GM12878 (cell line): ENCODE results near the gene C2orf74. TPM values are rescaled to one million over a fixed set of nuclear protein-coding genes. Genes with fewer than 3 reads are reported as not detected.
A peak's percentile ranks its signal among the peaks of the same experiment; 100 is the strongest.

ENCODE experiments used
- ATAC-seq: fragments of 200-7000 bp; cut with Tn5 transposase; 3 replicates; pipeline ENCODE4 v1.9.1; 2020; ENCODE audit warnings: mild to moderate bottlenecking, moderate library complexity
- BruUV-seq: library from RNA; stranded (reverse); fragments of 400-500 nt; replicated peaks from 2 replicates; lab custom pipeline; 2021; lab: Mats Ljungman, UMichigan
- CTCF ChIA-PET: fragments of 300-600 bp; sonication (Branson Sonifier 250); formaldehyde crosslinking; extraction: SDS; loops from one replicate; lab custom pipeline; 2021; ENCODE audit warnings: inconsistent platforms; lab: Yijun Ruan, JAX
- POLR2A ChIA-PET: fragments of 350-600 bp; formaldehyde crosslinking; extraction: SDS; loops from one replicate; lab custom pipeline; 2021; ENCODE audit warnings: inconsistent platforms; lab: Charles Lee
- RAD21 ChIA-PET: fragments of 300-600 bp; sonication (Branson Sonifier 250); formaldehyde crosslinking; loops from one replicate; lab custom pipeline; 2023; ENCODE audit warnings: antibody characterized with exemption; ENCODE audit not compliant: unreplicated experiment; lab: Charles Lee
- SMC1A ChIA-PET: fragments of 300-600 bp; sonication (Branson Sonifier 250); formaldehyde crosslinking; loops from one replicate; lab custom pipeline; 2023; ENCODE audit not compliant: unreplicated experiment, uncharacterized antibody; lab: Charles Lee
- DNase-seq: peaks from one replicate; pipeline ENCODE4 v3.0.0-alpha.2; 2011; ENCODE audit warnings: low read depth, low spot score
- FAIRE-seq: peaks from 3 replicates; lab custom pipeline; 2011; peaks lifted over from hg19 to GRCh38; lab: Jason Lieb, UNC
- H2AFZ ChIP-seq: 2 replicates; pipeline ENCODE4 v1.6.0; 2011; ENCODE audit warnings: low read depth, low read length, control low read depth; ENCODE audit not compliant: control insufficient read depth
- H3K27ac ChIP-seq: 2 replicates; pipeline ENCODE4 v1.5.1; 2011; ENCODE audit warnings: control low read depth; ENCODE audit not compliant: control insufficient read depth, insufficient read depth
- H3K27me3 ChIP-seq, 2 experiments: replicated peaks in 1 of 2; 2 replicates each; pipeline versions ENCODE4 v1.6.0 to v1.6.1; 2011; ENCODE audit warnings: low read length in 1 of 2; ENCODE audit not compliant: control insufficient read depth in 2 of 2, insufficient read depth in 2 of 2
- H3K36me3 ChIP-seq, 2 experiments: 2 replicates each; pipeline ENCODE4 v1.5.1; 2011; ENCODE audit warnings: low read length in 1 of 2; ENCODE audit not compliant: control insufficient read depth in 2 of 2, insufficient read depth in 2 of 2
- H3K4me1 ChIP-seq: 2 replicates; pipeline ENCODE4 v1.6.1; 2011; ENCODE audit warnings: mild to moderate bottlenecking, low read length, moderate library complexity, mixed read lengths; ENCODE audit not compliant: control insufficient read depth, insufficient read depth
- H3K4me2 ChIP-seq: 2 replicates; pipeline ENCODE4 v1.6.0; 2011; ENCODE audit warnings: control low read depth; ENCODE audit not compliant: control insufficient read depth, insufficient read depth
- H3K4me3 ChIP-seq: fragments of 200-600 bp; sonication (generic); 2 replicates; pipeline ENCODE4 v1.5.1; 2016
- H3K79me2 ChIP-seq: 2 replicates; pipeline ENCODE4 v1.6.0; 2011; ENCODE audit warnings: low read length; ENCODE audit not compliant: control insufficient read depth, insufficient read depth
- H3K9ac ChIP-seq: 2 replicates; pipeline ENCODE4 v1.8.0; 2011; ENCODE audit warnings: low read length, control low read depth, mixed read lengths; ENCODE audit not compliant: control insufficient read depth, insufficient read depth
- H3K9me3 ChIP-seq: replicated peaks from 3 replicates; pipeline ENCODE4 v1.5.1; 2011; ENCODE audit warnings: mild to moderate bottlenecking, low read length; ENCODE audit not compliant: control insufficient read depth, insufficient read depth
- H4K20me1 ChIP-seq: 2 replicates; pipeline ENCODE4 v1.6.0; 2011; ENCODE audit not compliant: control insufficient read depth, insufficient read depth
- CHD4 ChIP-seq: fragments of 200-600 bp; sonication (generic); IDR thresholded peaks from 2 replicates; pipeline ENCODE4 v1.6.1; 2016; ENCODE audit warnings: mild to moderate bottlenecking
- HDAC2 ChIP-seq: fragments of 200-600 bp; sonication (generic); IDR thresholded peaks from 2 replicates; pipeline ENCODE4 v1.6.1; 2017
- MTA3 ChIP-seq: IDR thresholded peaks from 2 replicates; pipeline ENCODE4 v1.6.1; 2012; ENCODE audit warnings: low read length, inconsistent platforms, borderline replicate concordance
- RUNX3 ChIP-seq: IDR thresholded peaks from 2 replicates; pipeline ENCODE4 v1.6.1; 2012; ENCODE audit warnings: low read length, inconsistent platforms
- SPI1 ChIP-seq: IDR thresholded peaks from 2 replicates; pipeline ENCODE4 v1.6.1; 2011; ENCODE audit warnings: low read depth, mild to moderate bottlenecking, low read length, moderate library complexity, borderline replicate concordance; ENCODE audit not compliant: insufficient read depth
- SREBF2 ChIP-seq: IDR thresholded peaks from 2 replicates; pipeline ENCODE4 v1.6.1; 2012; ENCODE audit warnings: mild to moderate bottlenecking, low read length
- TARDBP ChIP-seq: IDR thresholded peaks from 2 replicates; pipeline ENCODE4 v1.6.1; 2016; ENCODE audit warnings: borderline replicate concordance
- ZZZ3 ChIP-seq: IDR thresholded peaks from 2 replicates; pipeline ENCODE4 v1.6.1; 2011; ENCODE audit warnings: low read depth; ENCODE audit not compliant: control insufficient read depth, insufficient read length
- WGBS: methylation state at CpG from one replicate; pipeline ENCODE4 v1.1.6; 2016; ENCODE audit warnings: low lambda C conversion rate; ENCODE audit not compliant: insufficient replicate concordance, insufficient coverage; ENCODE audit errors: missing lambda C conversion rate; 5-methylcytosine and 5-hydroxymethylcytosine counted together
- in situ Hi-C: fragments of 300-500 bp; cut with MboI; formaldehyde crosslinking; loops from 9 replicates; pipeline ENCODE4 v1.14.3; 2018; ENCODE audit warnings: mixed read lengths
- intact Hi-C: fragments of 100-400 bp; cut with micrococcal nuclease; formaldehyde crosslinking; loops from one replicate; pipeline ENCODE4 v1.14.2; 2022; ENCODE audit not compliant: unreplicated experiment
- polyA plus RNA-seq, 11 experiments: library from polyadenylated mRNA; depleted of rRNA in 4 of 11; unstranded in 6 of 11; stranded (reverse) in 5 of 11; fragments of >200 nt; fragmentation: Nextera tagmentation in 4 of 11; fragmentation: Illumina TruSeq in 1 of 11; extraction: Ambion mirVana in 4 of 11; extraction: Trizol in 1 of 11; gene quantifications; 1 replicate in 1 of 11; 2 replicates in 10 of 11; pipeline versions ENCODE4 v1.2.1 to v1.2.3, GENCODE V29; 2011 to 2016; ENCODE audit warnings: inconsistent platforms in 2 of 11, missing spikeins in 2 of 11, low read depth in 1 of 11
- total RNA-seq, 4 experiments: library from RNA; depleted of rRNA in 3 of 4; stranded (reverse); fragments of >200 nt in 3 of 4; fragmentation: Illumina TruSeq in 1 of 4; extraction: Trizol in 1 of 4; gene quantifications; 2 replicates each; pipeline versions ENCODE4 v1.2.1 to v1.2.3, GENCODE V29; 2013 to 2021
- TF ChIP-seq, protein P1 (sequence below): fragments of 450-650 bp; conservative IDR thresholded peaks from 2 replicates; pipeline ENCODE4 v1.6.1; 2017; ENCODE audit warnings: mild to moderate bottlenecking, moderate library complexity
- TF ChIP-seq, protein P2 (sequence below): fragments of 450-650 bp; IDR thresholded peaks from 2 replicates; pipeline ENCODE4 v1.6.1; 2014; ENCODE audit warnings: mild to moderate bottlenecking

Gene C2orf74
- total and polyA plus RNA-seq, 10 of the 15 experiments (the other 5 are each of a cell fraction or from before 2014, with no cell fraction given) = 3.8 to 25.0 (median 15.2) TPM

DNA sequence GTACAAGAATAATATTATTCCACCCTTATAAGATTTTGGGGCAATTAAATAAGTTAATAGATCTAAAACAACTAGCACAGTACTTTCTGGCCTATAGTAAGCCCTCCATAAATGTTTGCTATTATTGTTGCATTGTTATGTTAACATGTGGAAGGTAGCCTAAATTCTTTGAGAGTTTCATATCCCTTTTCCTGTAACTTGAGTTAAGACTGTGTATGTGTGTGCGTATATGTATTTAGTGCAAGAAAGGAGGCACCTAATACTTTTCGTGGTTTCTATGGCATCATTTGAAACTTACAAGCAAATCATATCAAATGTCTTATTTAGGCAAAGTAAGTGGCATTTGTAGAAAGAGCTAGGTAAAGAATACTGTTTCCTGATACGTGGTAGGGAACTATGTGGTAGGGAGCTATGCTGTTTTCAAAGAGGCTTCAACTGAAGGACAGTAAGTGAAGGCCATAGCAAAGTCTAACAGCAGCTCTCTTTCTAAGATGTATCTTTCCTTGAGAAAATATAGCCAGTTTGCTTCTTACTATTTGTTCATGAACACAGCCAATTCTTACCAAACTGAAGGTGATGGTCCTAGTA, 36.8 kb upstream of the C2orf74 start:
- TF ChIP-seq, protein P1, sequence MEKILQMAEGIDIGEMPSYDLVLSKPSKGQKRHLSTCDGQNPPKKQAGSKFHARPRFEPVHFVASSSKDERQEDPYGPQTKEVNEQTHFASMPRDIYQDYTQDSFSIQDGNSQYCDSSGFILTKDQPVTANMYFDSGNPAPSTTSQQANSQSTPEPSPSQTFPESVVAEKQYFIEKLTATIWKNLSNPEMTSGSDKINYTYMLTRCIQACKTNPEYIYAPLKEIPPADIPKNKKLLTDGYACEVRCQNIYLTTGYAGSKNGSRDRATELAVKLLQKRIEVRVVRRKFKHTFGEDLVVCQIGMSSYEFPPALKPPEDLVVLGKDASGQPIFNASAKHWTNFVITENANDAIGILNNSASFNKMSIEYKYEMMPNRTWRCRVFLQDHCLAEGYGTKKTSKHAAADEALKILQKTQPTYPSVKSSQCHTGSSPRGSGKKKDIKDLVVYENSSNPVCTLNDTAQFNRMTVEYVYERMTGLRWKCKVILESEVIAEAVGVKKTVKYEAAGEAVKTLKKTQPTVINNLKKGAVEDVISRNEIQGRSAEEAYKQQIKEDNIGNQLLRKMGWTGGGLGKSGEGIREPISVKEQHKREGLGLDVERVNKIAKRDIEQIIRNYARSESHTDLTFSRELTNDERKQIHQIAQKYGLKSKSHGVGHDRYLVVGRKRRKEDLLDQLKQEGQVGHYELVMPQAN = no peak
- TF ChIP-seq ZZZ3 (no peak), SREBF2 (no peak), RUNX3 (peak; percentile 27; the same call in 1 of the 2 replicates), SPI1 (peak; percentile 51; the same call in 1 of the 2 replicates), TARDBP (no peak), CHD4 (no peak), HDAC2 (no peak), MTA3 (no peak)
- TF ChIP-seq, protein P2, sequence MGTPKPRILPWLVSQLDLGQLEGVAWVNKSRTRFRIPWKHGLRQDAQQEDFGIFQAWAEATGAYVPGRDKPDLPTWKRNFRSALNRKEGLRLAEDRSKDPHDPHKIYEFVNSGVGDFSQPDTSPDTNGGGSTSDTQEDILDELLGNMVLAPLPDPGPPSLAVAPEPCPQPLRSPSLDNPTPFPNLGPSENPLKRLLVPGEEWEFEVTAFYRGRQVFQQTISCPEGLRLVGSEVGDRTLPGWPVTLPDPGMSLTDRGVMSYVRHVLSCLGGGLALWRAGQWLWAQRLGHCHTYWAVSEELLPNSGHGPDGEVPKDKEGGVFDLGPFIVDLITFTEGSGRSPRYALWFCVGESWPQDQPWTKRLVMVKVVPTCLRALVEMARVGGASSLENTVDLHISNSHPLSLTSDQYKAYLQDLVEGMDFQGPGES = no peak
- H3K9me3 ChIP-seq = no peaks in the 10 kb centered on the region; the same call in 2 of the 3 replicates
- 82% methylated on average over 3 of the region's 3 CpGs for WGBS
- H3K36me3 ChIP-seq = no peaks in the 10 kb centered on the region
- ATAC-seq (peak; percentile 70), DNase-seq (peak; percentile 11), FAIRE-seq (peak; percentile 83)
- no peak overlapping the region for H3K4me3 ChIP-seq
- no peak overlapping the region for H3K9ac ChIP-seq
- POLR2A ChIA-PET = interaction anchor here (0.7 kb wide), 1 partner anchor 20 kb away, joined by 3 read pairs; no protein-coding TSS in a partner anchor
- CTCF ChIA-PET = interaction anchor here (0.6 to 1.7 kb wide), 3 partner anchors 9 to 54 kb away, joined by 3 to 4 read pairs (median 3); no protein-coding TSS in a partner anchor
- no peaks in the 10 kb centered on the region for H3K27me3 ChIP-seq
- SMC1A ChIA-PET = interaction anchor here (0.7 to 1.4 kb wide), 4 partner anchors 8 to 471 kb away, joined by 3 to 4 read pairs (median 4); no protein-coding TSS in a partner anchor
- H2AFZ ChIP-seq = no peak overlapping the region
- H3K27ac ChIP-seq = no peak overlapping the region
- H3K4me1 ChIP-seq = peaks cover 5% of the 10 kb centered on the region; the same call in 1 of the 2 replicates
- RAD21 ChIA-PET = interaction anchor here (1.0 to 1.9 kb wide), 2 partner anchors 10 to 20 kb away, joined by 4 to 6 read pairs; no protein-coding TSS in a partner anchor
- BruUV-seq = no TSS peak
- H3K79me2 ChIP-seq = no peaks in the 10 kb centered on the region
- H3K4me2 ChIP-seq = 0 out of 2 replicates have a peak overlapping the region, but pooled peaks have one; percentile 3
- intact Hi-C loops = no loop called here
- in situ Hi-C loops = no loop called here
- H4K20me1 ChIP-seq = no peaks in the 10 kb centered on the region
